HL-60 (cell line): ENCODE measurements around the gene ZNF41.

Experiments
- GABPA ChIP-seq: IDR thresholded peaks from 2 replicates; pipeline ENCODE4 v1.6.1; 2012; ENCODE audit warnings: low read depth
- POLR2AphosphoS5 ChIP-seq: IDR thresholded peaks from 2 replicates; pipeline ENCODE4 v1.6.1; 2012; ENCODE audit warnings: low read depth
- SPI1 ChIP-seq: IDR thresholded peaks from 2 replicates; pipeline ENCODE4 v1.6.1; 2012; ENCODE audit warnings: low read depth, mild to moderate bottlenecking, borderline replicate concordance
- TF ChIP-seq, protein P1 (sequence below): IDR thresholded peaks from one replicate; pipeline ENCODE4 v1.5.1; 2011; ENCODE audit warnings: low read length, control low read depth, inconsistent platforms; ENCODE audit not compliant: insufficient read depth
- TF ChIP-seq, protein P2 (sequence below): IDR thresholded peaks from 2 replicates; pipeline ENCODE4 v1.6.1; 2012; ENCODE audit warnings: low read depth; ENCODE audit not compliant: insufficient replicate concordance

DNA sequence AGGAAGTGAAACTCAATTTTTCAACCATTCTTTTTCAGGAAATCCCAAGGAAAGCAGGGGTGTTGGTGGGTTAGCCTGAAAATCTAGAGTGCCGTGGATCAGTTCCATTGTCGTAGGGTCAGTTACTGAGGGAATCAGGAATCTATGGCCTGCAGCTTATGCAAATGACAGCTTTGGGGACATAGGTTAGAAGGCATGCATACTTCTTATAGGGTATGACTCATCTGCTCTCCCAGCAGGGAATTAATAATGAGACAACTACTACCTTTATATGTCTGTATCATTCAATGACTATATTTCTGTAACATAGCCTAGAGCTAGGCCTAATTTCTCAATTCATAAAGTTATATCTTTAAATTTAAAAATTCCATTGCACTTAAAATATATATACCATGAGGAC lies 36.6 kb downstream of the ZNF41 start:
- TF ChIP-seq, protein P1, sequence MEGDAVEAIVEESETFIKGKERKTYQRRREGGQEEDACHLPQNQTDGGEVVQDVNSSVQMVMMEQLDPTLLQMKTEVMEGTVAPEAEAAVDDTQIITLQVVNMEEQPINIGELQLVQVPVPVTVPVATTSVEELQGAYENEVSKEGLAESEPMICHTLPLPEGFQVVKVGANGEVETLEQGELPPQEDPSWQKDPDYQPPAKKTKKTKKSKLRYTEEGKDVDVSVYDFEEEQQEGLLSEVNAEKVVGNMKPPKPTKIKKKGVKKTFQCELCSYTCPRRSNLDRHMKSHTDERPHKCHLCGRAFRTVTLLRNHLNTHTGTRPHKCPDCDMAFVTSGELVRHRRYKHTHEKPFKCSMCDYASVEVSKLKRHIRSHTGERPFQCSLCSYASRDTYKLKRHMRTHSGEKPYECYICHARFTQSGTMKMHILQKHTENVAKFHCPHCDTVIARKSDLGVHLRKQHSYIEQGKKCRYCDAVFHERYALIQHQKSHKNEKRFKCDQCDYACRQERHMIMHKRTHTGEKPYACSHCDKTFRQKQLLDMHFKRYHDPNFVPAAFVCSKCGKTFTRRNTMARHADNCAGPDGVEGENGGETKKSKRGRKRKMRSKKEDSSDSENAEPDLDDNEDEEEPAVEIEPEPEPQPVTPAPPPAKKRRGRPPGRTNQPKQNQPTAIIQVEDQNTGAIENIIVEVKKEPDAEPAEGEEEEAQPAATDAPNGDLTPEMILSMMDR, result no peak
- TF ChIP-seq POLR2AphosphoS5, result no peak
- TF ChIP-seq, protein P2, sequence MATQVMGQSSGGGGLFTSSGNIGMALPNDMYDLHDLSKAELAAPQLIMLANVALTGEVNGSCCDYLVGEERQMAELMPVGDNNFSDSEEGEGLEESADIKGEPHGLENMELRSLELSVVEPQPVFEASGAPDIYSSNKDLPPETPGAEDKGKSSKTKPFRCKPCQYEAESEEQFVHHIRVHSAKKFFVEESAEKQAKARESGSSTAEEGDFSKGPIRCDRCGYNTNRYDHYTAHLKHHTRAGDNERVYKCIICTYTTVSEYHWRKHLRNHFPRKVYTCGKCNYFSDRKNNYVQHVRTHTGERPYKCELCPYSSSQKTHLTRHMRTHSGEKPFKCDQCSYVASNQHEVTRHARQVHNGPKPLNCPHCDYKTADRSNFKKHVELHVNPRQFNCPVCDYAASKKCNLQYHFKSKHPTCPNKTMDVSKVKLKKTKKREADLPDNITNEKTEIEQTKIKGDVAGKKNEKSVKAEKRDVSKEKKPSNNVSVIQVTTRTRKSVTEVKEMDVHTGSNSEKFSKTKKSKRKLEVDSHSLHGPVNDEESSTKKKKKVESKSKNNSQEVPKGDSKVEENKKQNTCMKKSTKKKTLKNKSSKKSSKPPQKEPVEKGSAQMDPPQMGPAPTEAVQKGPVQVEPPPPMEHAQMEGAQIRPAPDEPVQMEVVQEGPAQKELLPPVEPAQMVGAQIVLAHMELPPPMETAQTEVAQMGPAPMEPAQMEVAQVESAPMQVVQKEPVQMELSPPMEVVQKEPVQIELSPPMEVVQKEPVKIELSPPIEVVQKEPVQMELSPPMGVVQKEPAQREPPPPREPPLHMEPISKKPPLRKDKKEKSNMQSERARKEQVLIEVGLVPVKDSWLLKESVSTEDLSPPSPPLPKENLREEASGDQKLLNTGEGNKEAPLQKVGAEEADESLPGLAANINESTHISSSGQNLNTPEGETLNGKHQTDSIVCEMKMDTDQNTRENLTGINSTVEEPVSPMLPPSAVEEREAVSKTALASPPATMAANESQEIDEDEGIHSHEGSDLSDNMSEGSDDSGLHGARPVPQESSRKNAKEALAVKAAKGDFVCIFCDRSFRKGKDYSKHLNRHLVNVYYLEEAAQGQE, result no peak
- TF ChIP-seq GABPA, result no peak
- no peak for TF ChIP-seq SPI1
